GM18505 (cell line): ENCODE measurements around the gene G6PC3.

Source experiments
- ATAC-seq: cut with Tn5 transposase; IDR thresholded peaks from one replicate; pipeline ENCODE4 v1.9.1; 2021; ENCODE audit not compliant: unreplicated experiment
- POLR2A ChIP-seq: IDR thresholded peaks from 4 replicates; pipeline ENCODE4 v1.6.1; 2011; ENCODE audit warnings: borderline replicate concordance; ENCODE audit not compliant: insufficient read depth, insufficient read length; ENCODE audit errors: extremely low read depth

The G6PC3 gene

GRCh38 chr17:44067545-44067940, 3.0 kb upstream of the G6PC3 start:
- no peak for ATAC-seq
- TF ChIP-seq POLR2A = no peak

- TF ChIP-seq POLR2A = no peak
- ATAC-seq = no peak
Measured at GRCh38 chr17:44069974-44070454, 521 bp upstream of the G6PC3 start.

GRCh38 chr17:44071198-44071520, 624 bp downstream of the G6PC3 start:
- peak; percentile 12 for ATAC-seq
- no peak for TF ChIP-seq POLR2A

GRCh38 chr17:44071772-44072171, 1.2 kb downstream of the G6PC3 start:
- no peak for ATAC-seq
- no peak for TF ChIP-seq POLR2A

GRCh38 chr17:44074231-44074910, 3.8 kb downstream of the G6PC3 start:
- ATAC-seq = no peak
- no peak for TF ChIP-seq POLR2A

- no peak for TF ChIP-seq POLR2A
- no peak for ATAC-seq
Measured at GRCh38 chr17:44074911-44075285, 4.4 kb downstream of the G6PC3 start.

- TF ChIP-seq POLR2A = peak; percentile 15
- ATAC-seq = no peak
Measured at GRCh38 chr17:44075598-44076293, 5.2 kb downstream of the G6PC3 start.

- TF ChIP-seq POLR2A = peak; percentile 14
- no peak for ATAC-seq
Measured at GRCh38 chr17:44076716-44077594, 6.4 kb downstream of the G6PC3 start.

GRCh38 chr17:44077595-44077909, 7.0 kb downstream of the G6PC3 start:
- ATAC-seq = no peak
- TF ChIP-seq POLR2A = no peak

GRCh38 chr17:44078412-44078811, 7.9 kb downstream of the G6PC3 start:
- no peak for TF ChIP-seq POLR2A
- ATAC-seq = no peak

GRCh38 chr17:44079877-44080821, 9.6 kb downstream of the G6PC3 start:
- no peak for TF ChIP-seq POLR2A
- no peak for ATAC-seq

GRCh38 chr17:44081681-44082080, 11.1 kb downstream of the G6PC3 start:
- ATAC-seq = no peak
- TF ChIP-seq POLR2A = no peak
